SK-N-SH treated with all-trans-retinoic acid at 6 μM for 48 hours (cell line): ENCODE measurements around the gene PILRA.
"Not testable (repeated sequence)": the region's sequence is repeated elsewhere in the genome, so short reads cannot be mapped to it uniquely, and the experiment has no call there.

ENCODE experiments used
- ARNTL ChIP-seq: fragments of 450-650 bp; formaldehyde crosslinking; IDR thresholded peaks from 2 replicates; pipeline ENCODE4 v1.5.0; 2020; ENCODE audit warnings: low read depth, mild to moderate bottlenecking, moderate library complexity, borderline replicate concordance
- BACH2 ChIP-seq: fragments of 250-450 bp; sonication (Bioruptor Pico); IDR thresholded peaks from 2 replicates; pipeline ENCODE4 v1.9.0; 2021; ENCODE audit warnings: mild to moderate bottlenecking, borderline replicate concordance
- CREB5 ChIP-seq: fragments of 250-450 bp; sonication (Bioruptor Pico); IDR thresholded peaks from 2 replicates; pipeline ENCODE4 v1.5.1; 2020; ENCODE audit warnings: low read depth, mild to moderate bottlenecking, moderate library complexity
- CSRNP3 ChIP-seq: fragments of 250-450 bp; sonication (Bioruptor Pico); IDR thresholded peaks from 2 replicates; pipeline ENCODE4 v1.5.1; 2021; ENCODE audit warnings: mild to moderate bottlenecking, moderate library complexity
- ESRRG ChIP-seq: fragments of 250-450 bp; sonication (Bioruptor Pico); IDR thresholded peaks from 2 replicates; pipeline ENCODE4 v1.6.1; 2021; ENCODE audit warnings: mild to moderate bottlenecking
- GLIS3 ChIP-seq: fragments of 250-450 bp; sonication (Bioruptor Pico); IDR thresholded peaks from 2 replicates; pipeline ENCODE4 v1.5.0; 2020; ENCODE audit warnings: mild to moderate bottlenecking, moderate library complexity
- PATZ1 ChIP-seq: fragments of 250-450 bp; sonication (Bioruptor Pico); IDR thresholded peaks from 2 replicates; pipeline ENCODE4 v1.8.0; 2020; ENCODE audit warnings: mild to moderate bottlenecking, moderate library complexity, borderline replicate concordance
- RARB ChIP-seq: fragments of 250-450 bp; sonication (Bioruptor Pico); IDR thresholded peaks from 2 replicates; pipeline ENCODE4 v1.8.0; 2021; ENCODE audit warnings: mild to moderate bottlenecking, moderate library complexity
- SNAI2 ChIP-seq: fragments of 250-450 bp; sonication (Bioruptor Pico); IDR thresholded peaks from 2 replicates; pipeline ENCODE4 v1.5.0; 2020; ENCODE audit warnings: mild to moderate bottlenecking, moderate library complexity
- TCF4 ChIP-seq: fragments of 250-450 bp; sonication (Bioruptor Pico); IDR thresholded peaks from 2 replicates; pipeline ENCODE4 v1.8.0; 2021; ENCODE audit warnings: mild to moderate bottlenecking, moderate library complexity, borderline replicate concordance
- ZFP3 ChIP-seq: fragments of 250-450 bp; sonication (Bioruptor Pico); IDR thresholded peaks from 2 replicates; pipeline ENCODE4 v1.5.0; 2020; ENCODE audit warnings: mild to moderate bottlenecking, moderate library complexity
- ZNF565 ChIP-seq: fragments of 450-650 bp; formaldehyde crosslinking; conservative IDR thresholded peaks from 2 replicates; pipeline ENCODE4 v1.5.0; 2020; ENCODE audit warnings: low read depth, mild to moderate bottlenecking, moderate library complexity
- ZNF70 ChIP-seq: fragments of 450-650 bp; formaldehyde crosslinking; IDR thresholded peaks from 2 replicates; pipeline ENCODE4 v1.5.0; 2020; ENCODE audit warnings: mild to moderate bottlenecking, moderate library complexity
- ZNF8 ChIP-seq: fragments of 450-650 bp; formaldehyde crosslinking; IDR thresholded peaks from 2 replicates; pipeline ENCODE4 v1.5.0; 2020; ENCODE audit warnings: mild to moderate bottlenecking, moderate library complexity

GRCh38 chr7:100338083-100338696, 35.1 kb upstream of the PILRA start:
- TF ChIP-seq CSRNP3; CREB5 (CRISPR knock-in tag); ZFP3 (CRISPR knock-in tag); PATZ1 (CRISPR knock-in tag); ZNF8 (CRISPR knock-in tag); GLIS3 (CRISPR knock-in tag); ESRRG (CRISPR knock-in tag); SNAI2 (CRISPR knock-in tag); ARNTL (CRISPR knock-in tag); RARB; TCF4 (CRISPR knock-in tag); ZNF565; ZNF70 (CRISPR knock-in tag); BACH2 (CRISPR knock-in tag): not testable (repeated sequence)
